IMR-90 (cell line): ENCODE data around the gene SATB2. TPM values are rescaled to one million over a fixed set of nuclear protein-coding genes. Genes with fewer than 3 reads are reported as not detected.

Source experiments
- ATAC-seq: fragments of 200-7000 bp; cut with Tn5 transposase; 2 replicates; pipeline ENCODE4 v1.9.1; 2020; ENCODE audit warnings: low read depth, mild to moderate bottlenecking, moderate library complexity
- BruUV-seq: library from RNA; stranded (reverse); fragments of 400-500 nt; replicated peaks from 2 replicates; lab custom pipeline; 2021; lab: Mats Ljungman, UMichigan
- CTCF ChIA-PET: fragments of 300-600 bp; formaldehyde crosslinking; extraction: SDS; loops from one replicate; lab custom pipeline; 2021; ENCODE audit warnings: antibody characterized with exemption; lab: Yijun Ruan, JAX
- POLR2A ChIA-PET: fragments of 300-600 bp; sonication (Branson Sonifier 250); formaldehyde crosslinking; loops from one replicate; lab custom pipeline; 2022; ENCODE audit warnings: antibody characterized with exemption; ENCODE audit not compliant: unreplicated experiment; lab: Charles Lee
- DNase-seq: peaks from one replicate; pipeline ENCODE4 v3.0.0; 2013
- H2AFZ ChIP-seq: replicated peaks from 2 replicates; pipeline ENCODE3; 2013; ENCODE audit warnings: low read length, mild to moderate bottlenecking; ENCODE audit not compliant: poor library complexity
- H2AK5ac ChIP-seq: 2 replicates; pipeline ENCODE4 v1.6.1; 2013; ENCODE audit warnings: low read depth, low read length, inconsistent platforms
- H2AK9ac ChIP-seq: replicated peaks from 2 replicates; pipeline ENCODE3; 2013; ENCODE audit warnings: mild to moderate bottlenecking, low read depth, low read length, moderate library complexity; ENCODE audit not compliant: poor library complexity
- H2BK120ac ChIP-seq: 2 replicates; pipeline ENCODE4 v1.6.1; 2013; ENCODE audit warnings: low read depth, low read length, inconsistent platforms
- H2BK15ac ChIP-seq: 3 replicates; pipeline ENCODE4 v1.6.1; 2013; ENCODE audit warnings: low read depth, low read length, inconsistent platforms
- H2BK20ac ChIP-seq: 2 replicates; pipeline ENCODE4 v1.6.1; 2013; ENCODE audit warnings: low read depth, mild to moderate bottlenecking, inconsistent platforms, low read length, moderate library complexity
- H2BK5ac ChIP-seq: 2 replicates; pipeline ENCODE4 v1.6.1; 2013; ENCODE audit warnings: mild to moderate bottlenecking, low read depth, low read length, inconsistent platforms; ENCODE audit not compliant: poor library complexity, severe bottlenecking
- H3K14ac ChIP-seq: replicated peaks from 2 replicates; pipeline ENCODE4 v1.6.1; 2013; ENCODE audit warnings: low read depth, low read length, inconsistent platforms
- H3K18ac ChIP-seq: 2 replicates; pipeline ENCODE4 v1.6.1; 2013; ENCODE audit warnings: low read depth, low read length, control low read depth
- H3K23ac ChIP-seq: 2 replicates; pipeline ENCODE4 v1.6.1; 2013; ENCODE audit warnings: low read depth, low read length, inconsistent platforms
- H3K27ac ChIP-seq: 2 replicates; pipeline ENCODE4 v1.5.1; 2013; ENCODE audit warnings: mild to moderate bottlenecking, control low read depth, low read length; ENCODE audit not compliant: insufficient read depth
- H3K27me3 ChIP-seq: 2 replicates; pipeline ENCODE4 v1.6.1; 2013; ENCODE audit warnings: low read length; ENCODE audit not compliant: control insufficient read depth, insufficient read depth
- H3K36me3 ChIP-seq: 2 replicates; pipeline ENCODE4 v1.6.1; 2013; ENCODE audit warnings: low read length, mixed read lengths; ENCODE audit not compliant: control insufficient read depth, insufficient read depth
- H3K4ac ChIP-seq: 2 replicates; pipeline ENCODE4 v1.6.1; 2013; ENCODE audit warnings: low read depth, low read length, inconsistent platforms
- H3K4me1 ChIP-seq: 2 replicates; pipeline ENCODE4 v1.6.1; 2013; ENCODE audit warnings: low read length, mixed read lengths; ENCODE audit not compliant: control insufficient read depth, insufficient read depth
- H3K4me2 ChIP-seq: 2 replicates; pipeline ENCODE4 v1.6.1; 2013; ENCODE audit warnings: low read depth, mild to moderate bottlenecking, control low read depth, low read length, moderate library complexity
- H3K4me3 ChIP-seq: 2 replicates; pipeline ENCODE4 v1.5.1; 2013; ENCODE audit warnings: low read depth, mild to moderate bottlenecking, control low read depth, low read length, moderate library complexity; ENCODE audit not compliant: insufficient read depth
- H3K56ac ChIP-seq: 2 replicates; pipeline ENCODE4 v1.6.1; 2013; ENCODE audit warnings: low read length, inconsistent platforms; ENCODE audit not compliant: insufficient read depth; ENCODE audit errors: extremely low read depth
- H3K79me1 ChIP-seq, 2 experiments: 2 replicates each; pipeline ENCODE4 v1.6.1; 2013; ENCODE audit warnings: low read length in 2 of 2, inconsistent platforms in 1 of 2, low read depth in 1 of 2
- H3K9ac ChIP-seq: 2 replicates; pipeline ENCODE4 v1.6.1; 2013; ENCODE audit warnings: low read depth, low read length, control low read depth
- H3K9me1 ChIP-seq: 2 replicates; pipeline ENCODE4 v1.6.1; 2013; ENCODE audit warnings: low read length, inconsistent platforms; ENCODE audit not compliant: insufficient read depth
- H3K9me3 ChIP-seq: 2 replicates; pipeline ENCODE4 v1.6.1; 2013; ENCODE audit warnings: low read length; ENCODE audit not compliant: control insufficient read depth, insufficient read depth
- H4K20me1 ChIP-seq: 2 replicates; pipeline ENCODE4 v1.6.1; 2013; ENCODE audit warnings: low read length, inconsistent platforms; ENCODE audit not compliant: insufficient read depth
- H4K5ac ChIP-seq: 2 replicates; pipeline ENCODE4 v1.6.1; 2013; ENCODE audit warnings: mild to moderate bottlenecking, low read depth, low read length, control low read depth
- H4K8ac ChIP-seq, 2 experiments: 2 replicates each; pipeline ENCODE4 v1.6.1; 2013; ENCODE audit warnings: low read depth in 2 of 2, low read length in 2 of 2, control low read depth in 1 of 2, inconsistent platforms in 1 of 2
- H4K91ac ChIP-seq: 2 replicates; pipeline ENCODE4 v1.6.1; 2013; ENCODE audit warnings: low read depth, low read length, inconsistent platforms; ENCODE audit not compliant: insufficient read depth
- BHLHE40 ChIP-seq: fragments of 150-350 bp; IDR thresholded peaks from 2 replicates; pipeline ENCODE4 v1.6.1; 2016; ENCODE audit warnings: mild to moderate bottlenecking, low read depth, low read length
- CHD1 ChIP-seq: IDR thresholded peaks from 2 replicates; pipeline ENCODE4 v1.6.1; 2012; ENCODE audit warnings: low read depth, low read length, improper control_type of control experiment
- CTCF ChIP-seq: conservative IDR thresholded peaks from 2 replicates; pipeline ENCODE4 v1.5.1; 2012; ENCODE audit warnings: mild to moderate bottlenecking, low read depth, low read length, improper control_type of control experiment
- FOS ChIP-seq: fragments of 150-350 bp; IDR thresholded peaks from 2 replicates; pipeline ENCODE4 v1.6.1; 2016; ENCODE audit warnings: low read depth, low read length
- MAFK ChIP-seq: IDR thresholded peaks from 2 replicates; pipeline ENCODE4 v1.6.1; 2012; ENCODE audit warnings: low read depth, low read length, improper control_type of control experiment
- MAZ ChIP-seq: IDR thresholded peaks from 2 replicates; pipeline ENCODE4 v1.6.1; 2012; ENCODE audit warnings: low read depth, mild to moderate bottlenecking, low read length, improper control_type of control experiment, moderate library complexity, borderline replicate concordance
- MXI1 ChIP-seq: IDR thresholded peaks from 2 replicates; pipeline ENCODE4 v1.6.1; 2012; ENCODE audit warnings: low read depth, mild to moderate bottlenecking, low read length, moderate library complexity, borderline replicate concordance
- NFE2L2 ChIP-seq: fragments of 150-350 bp; IDR thresholded peaks from 2 replicates; pipeline ENCODE4 v1.6.1; 2016; ENCODE audit warnings: low read depth, mild to moderate bottlenecking, low read length
- POLR2A ChIP-seq: IDR thresholded peaks from 2 replicates; pipeline ENCODE4 v1.6.1; 2012; ENCODE audit warnings: mild to moderate bottlenecking, low read depth, low read length
- RFX5 ChIP-seq: IDR thresholded peaks from 2 replicates; pipeline ENCODE4 v1.8.0; 2012; ENCODE audit warnings: low read depth, mild to moderate bottlenecking, low read length, moderate library complexity
- SMC3 ChIP-seq: fragments of 150-350 bp; IDR thresholded peaks from 2 replicates; pipeline ENCODE4 v1.6.1; 2016; ENCODE audit warnings: low read depth, mild to moderate bottlenecking, antibody characterized with exemption, low read length, moderate library complexity
- USF2 ChIP-seq: fragments of 150-350 bp; IDR thresholded peaks from 2 replicates; pipeline ENCODE4 v1.6.1; 2017; ENCODE audit warnings: mild to moderate bottlenecking, antibody characterized with exemption, low read length, low read depth
- WGBS, 2 experiments: methylation state at CpG; one replicate each; pipeline versions ENCODE4 v1.1.5 to v1.1.7; 2013; ENCODE audit warnings: missing lambda C conversion rate in 2 of 2; ENCODE audit not compliant: insufficient read length in 1 of 2; ENCODE audit errors: extremely low coverage in 2 of 2; 5-methylcytosine and 5-hydroxymethylcytosine counted together
- dilution Hi-C: fragments of 300-500 bp; cut with HindIII; formaldehyde crosslinking; loops from one replicate; pipeline ENCODE4 v1.14.3; 2018; ENCODE audit warnings: low sequenced_read_pairs; ENCODE audit not compliant: unreplicated experiment
- in situ Hi-C: fragments of 300-500 bp; cut with MboI; formaldehyde crosslinking; loops from 3 replicates; pipeline ENCODE4 v1.14.3; 2019; ENCODE audit warnings: low sequenced_read_pairs, inconsistent platforms, mixed read lengths
- intact Hi-C: fragments of 100-400 bp; cut with micrococcal nuclease; formaldehyde crosslinking; loops from 2 replicates; pipeline ENCODE4 v1.10.0; 2022
- polyA plus RNA-seq, 3 experiments: library from polyadenylated mRNA; depleted of rRNA; stranded (reverse); fragments of >200 nt; gene quantifications; 2 replicates each; pipeline ENCODE4 v1.2.3, GENCODE V29; 2012; ENCODE audit warnings: low replicate concordance in 1 of 3
- total RNA-seq: library from RNA; depleted of rRNA; stranded (reverse); fragments of >200 nt; gene quantifications from 2 replicates; pipeline ENCODE4 v1.2.3, GENCODE V29; 2012
- TF ChIP-seq, protein P1 (sequence below): fragments of 150-350 bp; IDR thresholded peaks from 2 replicates; pipeline ENCODE4 v1.6.1; 2016; ENCODE audit warnings: low read depth, mild to moderate bottlenecking, low read length, moderate library complexity, borderline replicate concordance

SATB2 gene
- total and polyA plus RNA-seq, 2 of the 4 experiments (the other 2 are of a cell fraction): 6.2 to 8.4 TPM

DNA sequence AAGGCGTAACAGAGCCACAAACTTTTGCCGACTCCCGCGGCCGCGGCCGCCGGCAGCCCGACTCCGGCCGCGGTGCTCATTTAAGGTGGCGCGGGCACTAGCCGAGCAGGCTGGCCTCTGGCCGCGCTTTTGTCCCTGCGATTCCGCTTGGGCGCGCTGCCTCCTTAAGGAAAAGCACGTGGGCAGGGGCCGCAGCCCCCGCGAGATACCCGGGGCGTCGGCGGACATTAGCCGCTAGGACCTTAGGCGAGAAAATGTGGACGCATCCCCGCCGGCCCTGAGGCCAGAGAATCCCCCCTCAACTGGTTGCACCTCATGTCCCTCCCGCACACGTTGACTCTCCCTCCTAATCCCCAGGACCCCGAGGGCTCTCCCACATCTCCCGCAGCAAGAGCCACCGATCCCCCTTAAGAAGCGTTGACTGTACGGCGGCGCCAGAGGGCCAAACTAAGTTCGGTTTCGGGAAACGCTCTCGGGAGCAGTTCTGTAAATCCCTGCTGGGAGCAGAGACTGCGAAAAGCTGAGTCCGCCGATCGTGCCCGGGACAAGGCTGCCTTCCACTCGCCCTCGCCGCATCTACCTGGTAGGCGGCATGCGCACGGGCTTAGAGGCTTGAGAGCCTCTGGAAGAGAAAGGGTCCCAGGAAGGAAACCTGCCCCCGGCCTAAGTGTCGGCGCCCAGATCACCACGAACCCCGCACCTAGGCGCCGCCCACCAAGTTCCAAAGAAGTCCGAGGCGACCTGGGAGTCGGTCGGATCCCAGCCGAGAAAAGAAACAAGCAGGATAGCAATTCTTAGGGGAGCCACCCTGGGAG, 1.8 kb upstream of the SATB2 start:
- dilution Hi-C loops (no loop called here), intact Hi-C loops (loop anchor here (1.0 to 5.0 kb wide), 2 partner anchors 156 to 437 kb away; no protein-coding TSS in a partner anchor), in situ Hi-C loops (no loop called here)
- peak overlapping the region; percentile 78 for H3K4me3 ChIP-seq
- peak overlapping the region; percentile 88 for H2BK5ac ChIP-seq
- peak overlapping the region; percentile 63; the same call in 1 of the 2 replicates for H2BK20ac ChIP-seq
- H3K9me3 ChIP-seq: no peaks in the 10 kb centered on the region
- CTCF ChIA-PET: interaction anchor here (0.5 to 1.1 kb wide), 3 partner anchors 12 to 442 kb away, joined by 3 read pairs; no protein-coding TSS in a partner anchor
- peak overlapping the region; percentile 100 for H3K4me2 ChIP-seq
- H3K4me1 ChIP-seq: no peaks in the 10 kb centered on the region; the same call in 1 of the 2 replicates
- peak overlapping the region; percentile 99 for H2AFZ ChIP-seq
- no TSS peak for BruUV-seq
- DNase-seq (peak; percentile 95), ATAC-seq (peak; percentile 58)
- H3K23ac ChIP-seq: peak overlapping the region; percentile 98
- H3K14ac ChIP-seq: peak overlapping the region; percentile 90
- peak overlapping the region; percentile 96 for H3K27ac ChIP-seq
- H3K18ac ChIP-seq: peak overlapping the region; percentile 77
- H3K36me3 ChIP-seq: no peaks in the 10 kb centered on the region
- POLR2A ChIA-PET: interaction anchor here (0.7 kb wide), 1 partner anchor 1138 kb away, joined by 9 read pairs; no protein-coding TSS in a partner anchor
- H3K9me1 ChIP-seq: no peaks in the 10 kb centered on the region
- no peaks in the 10 kb centered on the region for H4K20me1 ChIP-seq
- peak overlapping the region; percentile 95 for H2BK120ac ChIP-seq
- 2% methylated on average over 52 of the region's 70 CpGs; no CpG with 5 or more reads in 1 of the 2 experiments for WGBS, 2 experiments
- H3K4ac ChIP-seq: peak overlapping the region; percentile 92
- peaks cover 9% of the 10 kb centered on the region for H3K27me3 ChIP-seq
- peak overlapping the region; percentile 65 to 98 for H4K8ac ChIP-seq
- peak overlapping the region; percentile 74 for H2AK9ac ChIP-seq
- no peak overlapping the region for H2AK5ac ChIP-seq
- H4K5ac ChIP-seq: peak overlapping the region; percentile 73
- peak overlapping the region; percentile 90 for H4K91ac ChIP-seq
- H2BK15ac ChIP-seq: peak overlapping the region; percentile 24; the same call in 1 of the 3 replicates
- peaks cover 11 to 23% of the 10 kb centered on the region in 2 experiments; a peak in 3 of 4 replicates for H3K79me1 ChIP-seq
- H3K56ac ChIP-seq: peak overlapping the region; percentile 94
- H3K9ac ChIP-seq: peak overlapping the region; percentile 91
- 0 out of 2 replicates have a peak, but pooled peaks have one; percentile 11 for TF ChIP-seq MAFK
- TF ChIP-seq, protein P1, sequence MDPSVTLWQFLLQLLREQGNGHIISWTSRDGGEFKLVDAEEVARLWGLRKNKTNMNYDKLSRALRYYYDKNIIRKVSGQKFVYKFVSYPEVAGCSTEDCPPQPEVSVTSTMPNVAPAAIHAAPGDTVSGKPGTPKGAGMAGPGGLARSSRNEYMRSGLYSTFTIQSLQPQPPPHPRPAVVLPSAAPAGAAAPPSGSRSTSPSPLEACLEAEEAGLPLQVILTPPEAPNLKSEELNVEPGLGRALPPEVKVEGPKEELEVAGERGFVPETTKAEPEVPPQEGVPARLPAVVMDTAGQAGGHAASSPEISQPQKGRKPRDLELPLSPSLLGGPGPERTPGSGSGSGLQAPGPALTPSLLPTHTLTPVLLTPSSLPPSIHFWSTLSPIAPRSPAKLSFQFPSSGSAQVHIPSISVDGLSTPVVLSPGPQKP: no peak
- no peak for TF ChIP-seq SMC3
- no peak for TF ChIP-seq BHLHE40
- no peak for TF ChIP-seq NFE2L2
- TF ChIP-seq FOS: no peak
- no peak for TF ChIP-seq CTCF
- peak; percentile 88 for TF ChIP-seq USF2
- no peak for TF ChIP-seq RFX5
- peak; percentile 70; the same call in 1 of the 2 replicates for TF ChIP-seq CHD1
- TF ChIP-seq MAZ: peak; percentile 48; the same call in 1 of the 2 replicates
- peak; percentile 81; the same call in 1 of the 2 replicates for TF ChIP-seq MXI1
- no peak for TF ChIP-seq POLR2A
